ENCODE data around the gene SPAG16.
"Not testable (repeated sequence)": the region's sequence is repeated elsewhere in the genome, so short reads cannot be mapped to it uniquely, and the experiment has no call there.

SPAG16 gene

GRCh38 chr2:213848631-213849030 lies 564.4 kb downstream of the SPAG16 start:
- DNase-seq, result peak; percentile 10

GRCh38 chr2:213861638-213862037 lies 577.4 kb downstream of the SPAG16 start:
- no peak for DNase-seq

- DNase-seq, result no peak
Measured at GRCh38 chr2:213862407-213863076, 578.3 kb downstream of the SPAG16 start.

GRCh38 chr2:213863541-213863940 lies 579.3 kb downstream of the SPAG16 start:
- no peak for DNase-seq

GRCh38 chr2:213868526-213868925 lies 584.3 kb downstream of the SPAG16 start:
- no peak for DNase-seq

GRCh38 chr2:213885485-213885884 lies 601.2 kb downstream of the SPAG16 start:
- DNase-seq, result no peak

GRCh38 chr2:213914510-213914909 lies 630.2 kb downstream of the SPAG16 start:
- DNase-seq, result no peak

- no peak for DNase-seq
Measured at GRCh38 chr2:213920014-213920413, 635.8 kb downstream of the SPAG16 start.

- DNase-seq, result no peak
Measured at GRCh38 chr2:213923543-213923942, 639.3 kb downstream of the SPAG16 start.

GRCh38 chr2:213934560-213934959 lies 650.3 kb downstream of the SPAG16 start:
- peak; percentile 1 for DNase-seq

GRCh38 chr2:213958086-213958485 lies 673.8 kb downstream of the SPAG16 start:
- no peak for DNase-seq

GRCh38 chr2:213959589-213959988 lies 675.3 kb downstream of the SPAG16 start:
- DNase-seq, result no peak

GRCh38 chr2:213971536-213971935 lies 687.3 kb downstream of the SPAG16 start:
- no peak for DNase-seq

GRCh38 chr2:213980883-213981282 lies 696.6 kb downstream of the SPAG16 start:
- DNase-seq, result no peak

- DNase-seq, result no peak
Measured at GRCh38 chr2:213989207-213989606, 704.9 kb downstream of the SPAG16 start.

GRCh38 chr2:213991453-213992108 lies 707.3 kb downstream of the SPAG16 start:
- DNase-seq, result no peak

GRCh38 chr2:213995400-213996105 lies 711.3 kb downstream of the SPAG16 start:
- DNase-seq, result peak; percentile 88

GRCh38 chr2:213998976-213999375 lies 714.7 kb downstream of the SPAG16 start:
- not testable (repeated sequence) for DNase-seq

- DNase-seq, result no peak
Measured at GRCh38 chr2:214004463-214004862, 720.2 kb downstream of the SPAG16 start.

GRCh38 chr2:214005337-214005736 lies 721.1 kb downstream of the SPAG16 start:
- peak; percentile 19 for DNase-seq

- DNase-seq, result no peak
Measured at GRCh38 chr2:214006601-214007000, 722.3 kb downstream of the SPAG16 start.

- no peak for DNase-seq
Measured at GRCh38 chr2:214011676-214012075, 727.4 kb downstream of the SPAG16 start.

- peak; percentile 5 for DNase-seq
Measured at GRCh38 chr2:214014551-214015220, 730.4 kb downstream of the SPAG16 start.

Data from fibroblast of skin of scalp (primary cell).